GM19397 (cell line): ENCODE results near the gene GPATCH2.
"Not testable (repeated sequence)": the region's sequence is repeated elsewhere in the genome, so short reads cannot be mapped to it uniquely, and the experiment has no call there.

Experiments used
- ATAC-seq: cut with Tn5 transposase; IDR thresholded peaks from one replicate; pipeline ENCODE4 v1.9.1; 2021; ENCODE audit warnings: mild to moderate bottlenecking, moderate library complexity; ENCODE audit not compliant: unreplicated experiment

GPATCH2 gene

GRCh38 chr1:217453816-217454215 lies 177.1 kb downstream of the GPATCH2 start:
- no peak for ATAC-seq

- ATAC-seq: no peak
These were observed 181.5 kb downstream of the GPATCH2 start for GRCh38 chr1:217449370-217449769.

GRCh38 chr1:217443845-217444244 lies 187.0 kb downstream of the GPATCH2 start:
- no peak for ATAC-seq

- ATAC-seq: no peak
These were observed 193.5 kb downstream of the GPATCH2 start for GRCh38 chr1:217437376-217437775.

GRCh38 chr1:217435204-217435603 lies 195.7 kb downstream of the GPATCH2 start:
- ATAC-seq: no peak

- ATAC-seq: no peak
These were observed 197.2 kb downstream of the GPATCH2 start for GRCh38 chr1:217433664-217434063.

GRCh38 chr1:217432339-217432738 lies 198.6 kb downstream of the GPATCH2 start:
- ATAC-seq: no peak

GRCh38 chr1:217431395-217431794 lies 199.5 kb downstream of the GPATCH2 start:
- ATAC-seq: no peak

- ATAC-seq: no peak
These were observed 205.5 kb downstream of the GPATCH2 start for GRCh38 chr1:217425422-217425821.

- no peak for ATAC-seq
These were observed 211.7 kb downstream of the GPATCH2 start for GRCh38 chr1:217419194-217419551.

GRCh38 chr1:217418269-217419193 lies 212.4 kb downstream of the GPATCH2 start:
- ATAC-seq: no peak

GRCh38 chr1:217417363-217417762 lies 213.5 kb downstream of the GPATCH2 start:
- ATAC-seq: no peak

GRCh38 chr1:217407534-217408001 lies 223.3 kb downstream of the GPATCH2 start:
- ATAC-seq: no peak

- ATAC-seq: no peak
These were observed 227.7 kb downstream of the GPATCH2 start for GRCh38 chr1:217403026-217403720.

- no peak for ATAC-seq
These were observed 228.6 kb downstream of the GPATCH2 start for GRCh38 chr1:217402301-217402700.

GRCh38 chr1:217393896-217394295 lies 237.0 kb downstream of the GPATCH2 start:
- no peak for ATAC-seq

GRCh38 chr1:217392441-217392840 lies 238.4 kb downstream of the GPATCH2 start:
- ATAC-seq: no peak

- ATAC-seq: no peak
These were observed 241.0 kb downstream of the GPATCH2 start for GRCh38 chr1:217389895-217390294.

GRCh38 chr1:217388522-217389065 lies 242.3 kb downstream of the GPATCH2 start:
- ATAC-seq: no peak

GRCh38 chr1:217381773-217382172 lies 249.1 kb downstream of the GPATCH2 start:
- ATAC-seq: not testable (repeated sequence)

GRCh38 chr1:217379804-217380203 lies 251.1 kb downstream of the GPATCH2 start:
- not testable (repeated sequence) for ATAC-seq

GRCh38 chr1:217379336-217379735 lies 251.6 kb downstream of the GPATCH2 start:
- ATAC-seq: no peak
